ENCODE measurements around the gene TP63. TPM values are rescaled to one million over a fixed set of nuclear protein-coding genes. Genes with fewer than 3 reads are reported as not detected.

TP63 gene
- total RNA-seq, 1 donor from 2014 or later, result not detected

- DNase-seq (ENCODE audit: low spot score in 2 of 2), result no peak
- H3K4me3 ChIP-seq, result no peak overlapping the region
- intact Hi-C loops (cut with DNase I), result no loop called here
- H3K4me1 ChIP-seq, result no peaks in the 10 kb centered on the region
- no peak for TF ChIP-seq CTCF (IDR thresholded peaks at IDR 0.05)
- no peaks in the 10 kb centered on the region for H3K27me3 ChIP-seq
- no peak overlapping the region for H3K27ac ChIP-seq
- H3K9me3 ChIP-seq, result no peaks in the 10 kb centered on the region
- H3K36me3 ChIP-seq, result no peaks in the 10 kb centered on the region
These were observed 72.7 kb downstream of the TP63 start for GRCh38 chr3:189703865-189704264.

- Histone ChIP-seq H3K4me1 (no peaks in the 10 kb centered on the region), H3K4me3 (no peak overlapping the region), H3K9me3 (no peaks in the 10 kb centered on the region), H3K27me3 (no peaks in the 10 kb centered on the region), H3K36me3 (no peaks in the 10 kb centered on the region), H3K27ac (no peak overlapping the region)
- intact Hi-C loops (cut with DNase I), result no loop called here
- no peak for DNase-seq (ENCODE audit: low spot score in 2 of 2)
- TF ChIP-seq CTCF (IDR thresholded peaks at IDR 0.05), result no peak
These were observed 77.2 kb downstream of the TP63 start for GRCh38 chr3:189708375-189708774.

GRCh38 chr3:189710620-189711402, 79.6 kb downstream of the TP63 start:
- TF ChIP-seq CTCF (IDR thresholded peaks at IDR 0.05), result no peak
- H3K36me3 ChIP-seq, result no peaks in the 10 kb centered on the region
- no peaks in the 10 kb centered on the region for H3K27me3 ChIP-seq
- no peaks in the 10 kb centered on the region for H3K4me1 ChIP-seq
- H3K9me3 ChIP-seq, result no peaks in the 10 kb centered on the region
- intact Hi-C loops (cut with DNase I), result no loop called here
- no peak overlapping the region for H3K4me3 ChIP-seq
- DNase-seq (ENCODE audit: low spot score in 2 of 2), result peak in 1 of 2 donors; percentile 60
- no peak overlapping the region for H3K27ac ChIP-seq

GRCh38 chr3:189712906-189713483, 81.8 kb downstream of the TP63 start:
- Histone ChIP-seq H3K27me3 (no peaks in the 10 kb centered on the region), H3K4me1 (no peaks in the 10 kb centered on the region), H3K27ac (no peak overlapping the region), H3K4me3 (no peak overlapping the region), H3K9me3 (no peaks in the 10 kb centered on the region), H3K36me3 (no peaks in the 10 kb centered on the region)
- intact Hi-C loops (cut with DNase I), result no loop called here
- no peak for DNase-seq (ENCODE audit: low spot score in 2 of 2)
- no peak for TF ChIP-seq CTCF (IDR thresholded peaks at IDR 0.05)

- Histone ChIP-seq H3K36me3 (no peaks in the 10 kb centered on the region), H3K4me3 (no peak overlapping the region), H3K9me3 (no peaks in the 10 kb centered on the region), H3K27ac (no peak overlapping the region), H3K4me1 (no peaks in the 10 kb centered on the region), H3K27me3 (no peaks in the 10 kb centered on the region)
- no peak for TF ChIP-seq CTCF (IDR thresholded peaks at IDR 0.05)
- no peak for DNase-seq (ENCODE audit: low spot score in 2 of 2)
- intact Hi-C loops (cut with DNase I), result no loop called here
These were observed 84.1 kb downstream of the TP63 start for GRCh38 chr3:189714991-189715961.

Data from ascending aorta (tissue), 2 donors.